Amniotic stem cell (primary cell): ENCODE results near the gene LSM12.
"Not testable (repeated sequence)": the region's sequence is repeated elsewhere in the genome, so short reads cannot be mapped to it uniquely, and the experiment has no call there.

ENCODE experiments used
- DNase-seq: peaks from one replicate; lab custom pipeline; 2025; lab: John Stamatoyannopoulos, UW

Gene LSM12

GRCh38 chr17:44066204-44066930 lies at the start of gene LSM12:
Gene LSM12 (minus strand): TSS chr17:44066671. CDS start chr17:44066587, 84 bp downstream.
- DNase-seq = peak; percentile 58

- no peak for DNase-seq
These were observed 49.3 kb upstream of the LSM12 start for GRCh38 chr17:44115585-44116415.

GRCh38 chr17:44113868-44114840 lies 47.7 kb upstream of the LSM12 start:
- no peak for DNase-seq

GRCh38 chr17:44113382-44113781 lies 46.9 kb upstream of the LSM12 start:
- no peak for DNase-seq

GRCh38 chr17:44112284-44113280 lies 46.1 kb upstream of the LSM12 start:
- no peak for DNase-seq

GRCh38 chr17:44111777-44112176 lies 45.3 kb upstream of the LSM12 start:
- DNase-seq = no peak

- DNase-seq = peak; percentile 55
These were observed 44.6 kb upstream of the LSM12 start for GRCh38 chr17:44110823-44111633.

GRCh38 chr17:44110011-44110686 lies 43.7 kb upstream of the LSM12 start:
- DNase-seq = no peak

- no peak for DNase-seq
These were observed 42.8 kb upstream of the LSM12 start for GRCh38 chr17:44109312-44109630.

- peak; percentile 86 for DNase-seq
These were observed 42.2 kb upstream of the LSM12 start for GRCh38 chr17:44108440-44109311.

- no peak for DNase-seq
These were observed 40.3 kb upstream of the LSM12 start for GRCh38 chr17:44106801-44107200.

- DNase-seq = no peak
These were observed 39.5 kb upstream of the LSM12 start for GRCh38 chr17:44105941-44106340.

GRCh38 chr17:44105483-44105882 lies 39.0 kb upstream of the LSM12 start:
- DNase-seq = no peak

- no peak for DNase-seq
These were observed 36.6 kb upstream of the LSM12 start for GRCh38 chr17:44102849-44103622.

GRCh38 chr17:44101858-44102257 lies 35.4 kb upstream of the LSM12 start:
- not testable (repeated sequence) for DNase-seq

- no peak for DNase-seq
These were observed 30.9 kb upstream of the LSM12 start for GRCh38 chr17:44097110-44097958.
